AG04449 (cell line): ENCODE data around the gene ATP6V1G3.
"Not testable (repeated sequence)": the region's sequence is repeated elsewhere in the genome, so short reads cannot be mapped to it uniquely, and the experiment has no call there.

Source experiments
- CTCF ChIA-PET: fragments of 350-600 bp; formaldehyde crosslinking; extraction: SDS; loops from one replicate; lab custom pipeline; 2021; ENCODE audit warnings: antibody characterized with exemption; lab: Yijun Ruan, JAX
- POLR2A ChIA-PET: fragments of 400-600, 350-600 bp; formaldehyde crosslinking; extraction: SDS; loops from one replicate; lab custom pipeline; 2020; ENCODE audit warnings: antibody characterized with exemption, inconsistent platforms; lab: Yijun Ruan, JAX
- DNase-seq: peaks from one replicate; pipeline ENCODE4 v3.0.0-alpha.2; 2010; ENCODE audit warnings: low read depth, low spot score
- H3K4me3 ChIP-seq: 2 replicates; pipeline ENCODE4 v1.5.1; 2011; ENCODE audit warnings: low read depth, mild to moderate bottlenecking, control low read depth, low read length
- TF ChIP-seq, protein P1 (sequence below): IDR thresholded peaks from one replicate; pipeline ENCODE4 v1.5.1; 2011; ENCODE audit warnings: mild to moderate bottlenecking, moderate library complexity, low read length, control low read depth, inconsistent platforms; ENCODE audit not compliant: insufficient read depth; ENCODE audit errors: missing control alignments

ATP6V1G3 gene

GRCh38 chr1:198483645-198484044, 56.8 kb downstream of the ATP6V1G3 start:
- H3K4me3 ChIP-seq: no peak overlapping the region
- ChIA-PET CTCF (interaction anchor here (1.1 kb wide), 1 partner anchor 17 kb away, joined by 3 read pairs; no protein-coding TSS in a partner anchor), POLR2A (no interaction called here)
- no peak for DNase-seq
- TF ChIP-seq, protein P1, sequence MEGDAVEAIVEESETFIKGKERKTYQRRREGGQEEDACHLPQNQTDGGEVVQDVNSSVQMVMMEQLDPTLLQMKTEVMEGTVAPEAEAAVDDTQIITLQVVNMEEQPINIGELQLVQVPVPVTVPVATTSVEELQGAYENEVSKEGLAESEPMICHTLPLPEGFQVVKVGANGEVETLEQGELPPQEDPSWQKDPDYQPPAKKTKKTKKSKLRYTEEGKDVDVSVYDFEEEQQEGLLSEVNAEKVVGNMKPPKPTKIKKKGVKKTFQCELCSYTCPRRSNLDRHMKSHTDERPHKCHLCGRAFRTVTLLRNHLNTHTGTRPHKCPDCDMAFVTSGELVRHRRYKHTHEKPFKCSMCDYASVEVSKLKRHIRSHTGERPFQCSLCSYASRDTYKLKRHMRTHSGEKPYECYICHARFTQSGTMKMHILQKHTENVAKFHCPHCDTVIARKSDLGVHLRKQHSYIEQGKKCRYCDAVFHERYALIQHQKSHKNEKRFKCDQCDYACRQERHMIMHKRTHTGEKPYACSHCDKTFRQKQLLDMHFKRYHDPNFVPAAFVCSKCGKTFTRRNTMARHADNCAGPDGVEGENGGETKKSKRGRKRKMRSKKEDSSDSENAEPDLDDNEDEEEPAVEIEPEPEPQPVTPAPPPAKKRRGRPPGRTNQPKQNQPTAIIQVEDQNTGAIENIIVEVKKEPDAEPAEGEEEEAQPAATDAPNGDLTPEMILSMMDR: no peak

GRCh38 chr1:198483006-198483405, 57.5 kb downstream of the ATP6V1G3 start:
- no peak overlapping the region for H3K4me3 ChIP-seq
- ChIA-PET POLR2A (no interaction called here), CTCF (interaction anchor here (1.7 kb wide), 1 partner anchor 327 kb away, joined by 5 read pairs; no protein-coding TSS in a partner anchor)
- TF ChIP-seq, protein P1: no peak
- no peak for DNase-seq

GRCh38 chr1:198481661-198482060, 58.8 kb downstream of the ATP6V1G3 start:
- H3K4me3 ChIP-seq: no peak overlapping the region
- DNase-seq: no peak
- TF ChIP-seq, protein P1: no peak
- ChIA-PET CTCF (interaction anchor here (0.8 to 1.7 kb wide), 5 partner anchors 10 to 326 kb away, joined by 4 to 6 read pairs (median 5); no protein-coding TSS in a partner anchor), POLR2A (no interaction called here)

DNA sequence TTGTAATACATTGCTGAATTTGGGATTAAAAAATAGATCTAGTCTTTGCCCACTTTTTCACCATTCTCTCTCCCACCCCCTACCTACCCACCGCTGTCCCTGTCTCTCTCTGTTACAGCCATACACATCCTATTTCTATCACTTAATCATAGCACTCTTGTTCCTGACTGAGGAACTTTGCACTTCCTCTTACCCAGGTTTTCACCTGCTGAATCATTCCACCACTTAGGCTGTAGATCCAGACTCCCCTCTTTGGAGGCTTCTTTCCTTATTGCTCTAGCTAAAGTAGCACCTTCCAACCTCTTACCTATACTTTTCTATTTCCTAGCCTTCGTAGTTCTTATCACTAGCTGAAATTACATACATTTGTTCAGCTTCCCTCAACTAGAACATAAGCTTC, 59.6 kb downstream of the ATP6V1G3 start:
- POLR2A ChIA-PET: no interaction called here
- no peak overlapping the region for H3K4me3 ChIP-seq
- TF ChIP-seq, protein P1: no peak
- CTCF ChIA-PET: interaction anchor here (0.8 to 1.5 kb wide), 4 partner anchors 9 to 205 kb away, joined by 4 to 6 read pairs (median 4); no protein-coding TSS in a partner anchor
- DNase-seq: no peak

DNA sequence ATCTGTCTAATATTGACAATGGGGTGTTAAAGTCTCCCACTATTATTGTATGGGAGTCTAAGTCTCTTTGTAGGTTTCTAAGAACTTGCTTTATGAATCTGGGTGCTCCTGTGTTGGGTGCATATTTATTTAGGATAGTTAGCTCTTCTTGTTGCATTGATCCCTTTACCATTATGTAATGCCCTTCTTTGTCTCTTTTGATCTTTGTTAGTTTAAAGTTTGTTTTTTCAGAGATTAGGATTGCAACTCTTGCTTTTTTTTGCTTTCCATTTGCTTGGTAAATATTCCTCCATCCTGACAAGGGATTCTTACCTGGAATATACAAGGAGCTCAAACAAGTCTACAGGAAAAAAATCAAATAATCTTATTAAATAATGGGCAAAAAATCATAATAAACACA, 63.1 kb downstream of the ATP6V1G3 start:
- DNase-seq, POLR2A ChIA-PET, H3K4me3 ChIP-seq: not testable (repeated sequence)
- CTCF ChIA-PET: interaction anchor here (0.7 to 1.3 kb wide), 2 partner anchors 12 to 1034 kb away, joined by 3 read pairs; no protein-coding TSS in a partner anchor
